OCI-LY7 (cell line): Measurements from ENCODE around the gene EML5. TPM values are rescaled to one million over a fixed set of nuclear protein-coding genes. Genes with fewer than 3 reads are reported as not detected.

ENCODE experiments used
- BruUV-seq: library from RNA; stranded (reverse); fragments of 400-500 nt; replicated peaks from 2 replicates; lab custom pipeline; 2021; lab: Mats Ljungman, UMichigan
- CTCF ChIA-PET: fragments of 300-600 bp; sonication (Branson Sonifier 250); formaldehyde crosslinking; loops from one replicate; lab custom pipeline; 2022; ENCODE audit warnings: antibody characterized with exemption; ENCODE audit not compliant: unreplicated experiment; lab: Charles Lee
- POLR2A ChIA-PET: fragments of 300-600 bp; sonication (Branson Sonifier 250); formaldehyde crosslinking; loops from one replicate; lab custom pipeline; 2022; ENCODE audit warnings: antibody characterized with exemption; lab: Charles Lee
- DNase-seq: peaks from one replicate; pipeline ENCODE4 v3.0.0-alpha.2; 2015; ENCODE audit warnings: low spot score
- H2AFZ ChIP-seq: fragments of 200-600 bp; sonication (generic), shearing (Covaris generic); 2 replicates; pipeline ENCODE4 v1.6.1; 2014; ENCODE audit warnings: mild to moderate bottlenecking, antibody characterized with exemption, low read length, moderate library complexity
- H3K27ac ChIP-seq: fragments of 200-600 bp; sonication (generic); 2 replicates; pipeline ENCODE4 v1.5.1; 2014; ENCODE audit warnings: mixed run types, low read depth, mild to moderate bottlenecking, moderate library complexity, low read length, inconsistent platforms; ENCODE audit not compliant: poor library complexity, severe bottlenecking
- H3K36me3 ChIP-seq: fragments of 200-600 bp; sonication (generic); 2 replicates; pipeline ENCODE4 v1.6.1; 2014; ENCODE audit warnings: mild to moderate bottlenecking, antibody characterized with exemption, low read length, moderate library complexity, mixed read lengths; ENCODE audit not compliant: insufficient read depth
- H3K4me1 ChIP-seq: fragments of 200-600 bp; sonication (generic); 2 replicates; pipeline ENCODE4 v1.5.1; 2014; ENCODE audit warnings: mild to moderate bottlenecking, low read length; ENCODE audit not compliant: insufficient read depth, poor library complexity, severe bottlenecking
- H3K4me2 ChIP-seq: fragments of 200-600 bp; sonication (generic); 2 replicates; pipeline ENCODE4 v1.6.1; 2014; ENCODE audit warnings: mild to moderate bottlenecking, low read length
- H3K4me3 ChIP-seq: fragments of 200-600 bp; sonication (generic); 2 replicates; pipeline ENCODE4 v1.5.1; 2014; ENCODE audit warnings: mild to moderate bottlenecking, low read depth, low read length; ENCODE audit not compliant: poor library complexity, severe bottlenecking
- H3K79me2 ChIP-seq: fragments of 200-600 bp; sonication (generic); 2 replicates; pipeline ENCODE4 v1.6.1; 2016; ENCODE audit warnings: low read depth, mild to moderate bottlenecking, low read length, moderate library complexity, mixed read lengths; ENCODE audit not compliant: insufficient read depth
- H3K9me2 ChIP-seq: fragments of 200-600 bp; sonication (generic); 2 replicates; pipeline ENCODE4 v1.6.1; 2016; ENCODE audit warnings: mild to moderate bottlenecking, low read length, mixed read lengths; ENCODE audit not compliant: insufficient read depth
- H3K9me3 ChIP-seq: fragments of 200-600 bp; sonication (generic); 2 replicates; pipeline ENCODE4 v1.6.1; 2014; ENCODE audit warnings: mild to moderate bottlenecking, mixed run types, low read length, mixed read lengths
- H4K20me1 ChIP-seq: fragments of 200-600 bp; sonication (generic); 2 replicates; pipeline ENCODE4 v1.6.1; 2014; ENCODE audit warnings: mild to moderate bottlenecking, antibody characterized with exemption, low read length, moderate library complexity, mixed read lengths; ENCODE audit not compliant: insufficient read depth
- EZH2phosphoT487 ChIP-seq: fragments of 200-600 bp; sonication (generic); IDR thresholded peaks from 2 replicates; pipeline ENCODE4 v1.6.1; 2018; ENCODE audit warnings: low read depth, borderline replicate concordance, mild to moderate bottlenecking, mixed run types, antibody characterized with exemption, low read length, moderate library complexity, mixed read lengths
- intact Hi-C: fragments of 100-400 bp; cut with micrococcal nuclease; formaldehyde crosslinking; loops from one replicate; pipeline ENCODE4 v1.10.0; 2022; ENCODE audit not compliant: unreplicated experiment
- total RNA-seq, 2 experiments: library from RNA; depleted of rRNA in 1 of 2; stranded (reverse); fragments of >200 nt in 1 of 2; shearing (Covaris generic) in 1 of 2; gene quantifications; 2 replicates each; pipeline ENCODE4 v1.2.3, GENCODE V29; 2014 to 2022
- TF ChIP-seq, protein P1 (sequence below): fragments of 200-600 bp; sonication (generic); conservative IDR thresholded peaks from 2 replicates; pipeline ENCODE4 v1.5.1; 2014; ENCODE audit warnings: mild to moderate bottlenecking, antibody characterized with exemption, low read length, moderate library complexity, mixed read lengths

The EML5 gene
- total RNA-seq, 2 experiments from 2014 or later: 1.8 to 5.6 TPM

GRCh38 chr14:88841741-88842140 is 49.0 kb upstream of the EML5 start:
- H3K9me2 ChIP-seq: no peaks in the 10 kb centered on the region
- no peak overlapping the region for H3K4me2 ChIP-seq
- intact Hi-C loops: no loop called here
- CTCF ChIA-PET: no interaction called here
- no peaks in the 10 kb centered on the region for H3K36me3 ChIP-seq
- no peaks in the 10 kb centered on the region for H3K79me2 ChIP-seq
- no peak overlapping the region for H2AFZ ChIP-seq
- H4K20me1 ChIP-seq: no peaks in the 10 kb centered on the region
- POLR2A ChIA-PET: interaction anchor here (1.0 to 4.2 kb wide), 6 partner anchors 12 to 145 kb away, joined by 3 to 13 read pairs (median 4); partner anchors contain the start of gene TTC8
- H3K4me1 ChIP-seq: no peaks in the 10 kb centered on the region
- no peak for TF ChIP-seq EZH2phosphoT487
- TF ChIP-seq, protein P1, sequence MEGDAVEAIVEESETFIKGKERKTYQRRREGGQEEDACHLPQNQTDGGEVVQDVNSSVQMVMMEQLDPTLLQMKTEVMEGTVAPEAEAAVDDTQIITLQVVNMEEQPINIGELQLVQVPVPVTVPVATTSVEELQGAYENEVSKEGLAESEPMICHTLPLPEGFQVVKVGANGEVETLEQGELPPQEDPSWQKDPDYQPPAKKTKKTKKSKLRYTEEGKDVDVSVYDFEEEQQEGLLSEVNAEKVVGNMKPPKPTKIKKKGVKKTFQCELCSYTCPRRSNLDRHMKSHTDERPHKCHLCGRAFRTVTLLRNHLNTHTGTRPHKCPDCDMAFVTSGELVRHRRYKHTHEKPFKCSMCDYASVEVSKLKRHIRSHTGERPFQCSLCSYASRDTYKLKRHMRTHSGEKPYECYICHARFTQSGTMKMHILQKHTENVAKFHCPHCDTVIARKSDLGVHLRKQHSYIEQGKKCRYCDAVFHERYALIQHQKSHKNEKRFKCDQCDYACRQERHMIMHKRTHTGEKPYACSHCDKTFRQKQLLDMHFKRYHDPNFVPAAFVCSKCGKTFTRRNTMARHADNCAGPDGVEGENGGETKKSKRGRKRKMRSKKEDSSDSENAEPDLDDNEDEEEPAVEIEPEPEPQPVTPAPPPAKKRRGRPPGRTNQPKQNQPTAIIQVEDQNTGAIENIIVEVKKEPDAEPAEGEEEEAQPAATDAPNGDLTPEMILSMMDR: no peak
- no peak for DNase-seq
- no peak overlapping the region for H3K27ac ChIP-seq
- no peak overlapping the region for H3K4me3 ChIP-seq
- no peaks in the 10 kb centered on the region for H3K9me3 ChIP-seq
- BruUV-seq: no TSS peak

GRCh38 chr14:88840926-88841325 is 48.2 kb upstream of the EML5 start:
- no peaks in the 10 kb centered on the region for H3K79me2 ChIP-seq
- no peaks in the 10 kb centered on the region for H4K20me1 ChIP-seq
- no peak for DNase-seq
- no peak overlapping the region for H3K4me3 ChIP-seq
- H3K36me3 ChIP-seq: no peaks in the 10 kb centered on the region
- H3K4me1 ChIP-seq: no peaks in the 10 kb centered on the region
- BruUV-seq: no TSS peak
- H3K9me2 ChIP-seq: no peaks in the 10 kb centered on the region
- TF ChIP-seq EZH2phosphoT487: no peak
- TF ChIP-seq, protein P1: no peak
- ChIA-PET CTCF (no interaction called here), POLR2A (interaction anchor here (0.7 to 4.2 kb wide), 4 partner anchors 13 to 832 kb away, joined by 3 to 13 read pairs (median 5); partner anchors contain the start of gene TTC8)
- no peak overlapping the region for H3K4me2 ChIP-seq
- no peak overlapping the region for H2AFZ ChIP-seq
- H3K27ac ChIP-seq: no peak overlapping the region
- intact Hi-C loops: no loop called here
- H3K9me3 ChIP-seq: no peaks in the 10 kb centered on the region

- no peak for TF ChIP-seq EZH2phosphoT487
- TF ChIP-seq, protein P1: no peak
- CTCF ChIA-PET: no interaction called here
- H3K79me2 ChIP-seq: no peaks in the 10 kb centered on the region
- no peaks in the 10 kb centered on the region for H3K9me3 ChIP-seq
- no peak overlapping the region for H3K4me2 ChIP-seq
- no peak overlapping the region for H2AFZ ChIP-seq
- no peak overlapping the region for H3K27ac ChIP-seq
- no peaks in the 10 kb centered on the region for H3K4me1 ChIP-seq
- intact Hi-C loops: no loop called here
- H3K36me3 ChIP-seq: no peaks in the 10 kb centered on the region
- no peaks in the 10 kb centered on the region for H3K9me2 ChIP-seq
- H3K4me3 ChIP-seq: no peak overlapping the region
- POLR2A ChIA-PET: interaction anchor here (0.6 to 2.4 kb wide), 2 partner anchors 13 to 800 kb away, joined by 4 to 7 read pairs; partner anchors contain the start of gene TTC8
- no peak for DNase-seq
- no peaks in the 10 kb centered on the region for H4K20me1 ChIP-seq
- BruUV-seq: no TSS peak
Measured at GRCh38 chr14:88838015-88838414, 45.3 kb upstream of the EML5 start.
